Breast epithelium (tissue), 3 donors: Measurements from ENCODE around the gene RFPL2.

ENCODE experiments used
- CTCF ChIP-seq, 3 donors: fragments of 450-650 bp; IDR thresholded peaks; one replicate each; pipeline ENCODE4 v1.5.1; 2016 to 2017; ENCODE audit warnings: antibody characterized with exemption in 3 of 3, mild to moderate bottlenecking in 3 of 3, moderate library complexity in 3 of 3
- POLR2A ChIP-seq: fragments of 450-650 bp; IDR thresholded peaks from one replicate; pipeline ENCODE4 v1.6.1; 2016; ENCODE audit warnings: antibody characterized with exemption, mild to moderate bottlenecking, moderate library complexity
- POLR2AphosphoS5 ChIP-seq, 3 donors: sonication (generic); formaldehyde crosslinking; IDR thresholded peaks; one replicate each; pipeline ENCODE4 v1.6.1; 2017; ENCODE audit warnings: antibody characterized with exemption in 3 of 3

GRCh38 chr22:32219026-32219425 is 14.2 kb upstream of the RFPL2 start:
- TF ChIP-seq CTCF (IDR thresholded peaks at IDR 0.05) (no peak), POLR2A (no peak), POLR2AphosphoS5 (IDR thresholded peaks at IDR 0.05) (no peak)
